ENCODE results near the gene CLDN12.

- TF ChIP-seq ZNF24 (IDR thresholded peaks at IDR 0.05) (no peak), SIN3A (IDR thresholded peaks at IDR 0.05; ENCODE audit: borderline replicate concordance, low read depth, low read length) (no peak), GTF2F1 (IDR thresholded peaks at IDR 0.05; ENCODE audit: low read length) (no peak), NR2F6 (IDR thresholded peaks at IDR 0.05) (no peak), NR2F6 (CRISPR knock-in tag; IDR thresholded peaks at IDR 0.05) (no peak), GABPA (IDR thresholded peaks at IDR 0.05; ENCODE audit: low read depth, low read length) (no peak), GABPA (CRISPR knock-in tag; IDR thresholded peaks at IDR 0.05; ENCODE audit: low read depth) (no peak), GABPB1 (CRISPR knock-in tag; IDR thresholded peaks at IDR 0.05) (no peak), ZBTB33 (CRISPR knock-in tag; IDR thresholded peaks at IDR 0.05) (no peak), SALL2 (CRISPR knock-in tag; IDR thresholded peaks at IDR 0.05) (no peak), HDAC2 (CRISPR knock-in tag; IDR thresholded peaks at IDR 0.05) (no peak)
Observed at GRCh38 chr7:90402785-90403173, 482 bp upstream of the CLDN12 start.

All from HepG2 (cell line).